ENCODE measurements around the gene FOXL3. TPM values are rescaled to one million over a fixed set of nuclear protein-coding genes. Genes with fewer than 3 reads are reported as not detected.

FOXL3 gene
- total RNA-seq, 1 experiment from 2014 or later = not detected

DNA sequence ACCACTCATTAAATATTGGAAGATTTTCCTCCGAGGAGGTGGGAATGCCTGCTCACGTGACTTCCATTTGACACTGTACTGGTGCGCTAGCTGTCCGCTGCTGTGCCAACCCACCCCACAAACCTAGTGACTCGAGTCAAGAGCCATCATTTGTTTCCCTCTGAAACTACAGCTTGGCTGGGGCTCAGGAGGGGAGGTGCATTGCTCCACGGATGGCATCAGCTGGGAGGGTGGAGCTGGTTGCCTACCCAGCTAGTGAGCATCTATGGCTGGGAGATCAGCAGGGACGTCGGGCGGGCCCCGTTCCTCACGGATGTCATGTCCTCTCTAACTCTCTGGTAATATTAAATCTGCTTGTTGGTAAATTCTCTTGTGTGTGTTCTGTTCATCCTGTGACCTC is 9.5 kb upstream of the FOXL3 start:
- H2BK12ac ChIP-seq (ENCODE audit: insufficient read length, low read depth, low read length) = no peak overlapping the region
- peaks cover 32 to 63% of the 10 kb centered on the region in 2 experiments for H3K9me3 Mint-ChIP-seq
- no peak overlapping the region for H3K18ac ChIP-seq (ENCODE audit: insufficient read length, low read depth, low read length)
- H3K36me3 Mint-ChIP-seq (ENCODE audit: insufficient read depth in 1 of 3, low read depth in 3 of 3) = peaks cover 0 to 8% (median 2%) of the 10 kb centered on the region in 3 experiments; a peak in 4 of 7 replicates
- H3K4me2 ChIP-seq (ENCODE audit: insufficient read depth, insufficient read length, low read length) = no peak overlapping the region
- no peaks in the 10 kb centered on the region for H3K79me2 ChIP-seq (ENCODE audit: insufficient read depth, low read length)
- H3K4ac ChIP-seq (ENCODE audit: low read depth, low read length) = no peak overlapping the region
- H3K4me3 Mint-ChIP-seq = peak overlapping the region in 1 of 2 experiments; percentile 33; a peak in 1 of 5 replicates
- no peak overlapping the region for H3K14ac ChIP-seq (ENCODE audit: insufficient read depth, low read length)
- no peak overlapping the region for H3T11ph ChIP-seq (ENCODE audit: low read length)
- no peaks in the 10 kb centered on the region for H3K79me1 ChIP-seq (ENCODE audit: insufficient read depth, low read depth, low read length, poor library complexity, severe bottlenecking)
- no peaks in the 10 kb centered on the region for H4K20me1 ChIP-seq (ENCODE audit: control insufficient read depth, insufficient read depth, insufficient read length)
- peaks cover 3% of the 10 kb centered on the region for H3K23me2 ChIP-seq (ENCODE audit: insufficient read length, low read depth, low read length, poor library complexity, severe bottlenecking)
- H3K27ac ChIP-seq (ENCODE audit: insufficient read length, low read depth, low read length) = no peak overlapping the region
- no peaks in the 10 kb centered on the region for H3K27me3 ChIP-seq (ENCODE audit: insufficient read depth, low read length)
- TF ChIP-seq, protein P1, sequence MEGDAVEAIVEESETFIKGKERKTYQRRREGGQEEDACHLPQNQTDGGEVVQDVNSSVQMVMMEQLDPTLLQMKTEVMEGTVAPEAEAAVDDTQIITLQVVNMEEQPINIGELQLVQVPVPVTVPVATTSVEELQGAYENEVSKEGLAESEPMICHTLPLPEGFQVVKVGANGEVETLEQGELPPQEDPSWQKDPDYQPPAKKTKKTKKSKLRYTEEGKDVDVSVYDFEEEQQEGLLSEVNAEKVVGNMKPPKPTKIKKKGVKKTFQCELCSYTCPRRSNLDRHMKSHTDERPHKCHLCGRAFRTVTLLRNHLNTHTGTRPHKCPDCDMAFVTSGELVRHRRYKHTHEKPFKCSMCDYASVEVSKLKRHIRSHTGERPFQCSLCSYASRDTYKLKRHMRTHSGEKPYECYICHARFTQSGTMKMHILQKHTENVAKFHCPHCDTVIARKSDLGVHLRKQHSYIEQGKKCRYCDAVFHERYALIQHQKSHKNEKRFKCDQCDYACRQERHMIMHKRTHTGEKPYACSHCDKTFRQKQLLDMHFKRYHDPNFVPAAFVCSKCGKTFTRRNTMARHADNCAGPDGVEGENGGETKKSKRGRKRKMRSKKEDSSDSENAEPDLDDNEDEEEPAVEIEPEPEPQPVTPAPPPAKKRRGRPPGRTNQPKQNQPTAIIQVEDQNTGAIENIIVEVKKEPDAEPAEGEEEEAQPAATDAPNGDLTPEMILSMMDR (conservative IDR thresholded peaks at IDR 0.05) = no peak
- no peak overlapping the region for H2BK5ac ChIP-seq (ENCODE audit: insufficient read length, low read length)
- H3K27ac Mint-ChIP-seq = 0 out of 7 replicates have a peak overlapping the region, but pooled peaks of 1 of the 3 experiments have one; percentile 19
- WGBS (ENCODE audit: extremely low coverage, insufficient read length, low lambda C conversion rate) = no CpG with 5 or more reads among the region's 11 CpGs
- DNase-seq = no peak
- H2BK20ac ChIP-seq (ENCODE audit: low read depth, low read length, poor library complexity, severe bottlenecking) = no peak overlapping the region
- H3K4me1 ChIP-seq (ENCODE audit: insufficient read depth, low read length) = no peaks in the 10 kb centered on the region
- no peak overlapping the region for H4K8ac ChIP-seq (replicated peaks; ENCODE audit: insufficient read length, low read depth, low read length)
- H2BK15ac ChIP-seq (ENCODE audit: low read depth, low read length) = no peak overlapping the region
- peaks cover 45% of the 10 kb centered on the region for H3K27me3 Mint-ChIP-seq (ENCODE audit: low read depth)
- H3K9me3 ChIP-seq (ENCODE audit: control insufficient read depth, low read depth, low read length) = peaks cover 9% of the 10 kb centered on the region
- H3K23ac ChIP-seq (ENCODE audit: insufficient read length, low read depth, low read length) = no peak overlapping the region
- H2AFZ ChIP-seq (ENCODE audit: low read length) = no peak overlapping the region
- no peak overlapping the region for H2BK120ac ChIP-seq (ENCODE audit: low read depth, low read length, poor library complexity, severe bottlenecking)
- no peak overlapping the region for H4K91ac ChIP-seq (ENCODE audit: insufficient read length, low read depth, low read length)
- H2AK5ac ChIP-seq (ENCODE audit: insufficient read length, low read length) = no peak overlapping the region
- no peak overlapping the region for H3K56ac ChIP-seq (ENCODE audit: insufficient read length, low read depth, low read length)
- no peaks in the 10 kb centered on the region for H3K4me1 Mint-ChIP-seq
- H4K5ac ChIP-seq (ENCODE audit: insufficient read length, low read depth, low read length) = no peak overlapping the region
- H3K9ac ChIP-seq (ENCODE audit: extremely low read depth, insufficient read length, low read length) = no peak overlapping the region
